Esophagus (tissue), 2 donors: ENCODE data around the gene PNKD. TPM values are rescaled to one million over a fixed set of nuclear protein-coding genes. Genes with fewer than 3 reads are reported as not detected.
A peak's percentile ranks its signal among the peaks of the same experiment; 100 is the strongest.

ENCODE experiments used
- H3K27ac ChIP-seq, 2 donors: one replicate each; pipeline ENCODE4 v1.5.1; 2013; ENCODE audit warnings: low read depth in 2 of 2, mild to moderate bottlenecking in 2 of 2, inconsistent platforms in 1 of 2, low read length in 1 of 2, moderate library complexity in 1 of 2
- H3K27me3 ChIP-seq, 2 donors: one replicate each; pipeline ENCODE4 v1.6.1; 2013; ENCODE audit warnings: low read length in 2 of 2, control low read depth in 1 of 2, mild to moderate bottlenecking in 1 of 2; ENCODE audit not compliant: insufficient read depth in 2 of 2, control insufficient read depth in 1 of 2
- H3K36me3 ChIP-seq, 2 donors: one replicate each; pipeline ENCODE4 v1.6.1; 2013; ENCODE audit warnings: low read length in 1 of 2; ENCODE audit not compliant: control insufficient read depth in 2 of 2, insufficient read depth in 2 of 2
- H3K4me1 ChIP-seq, 2 donors: one replicate each; pipeline ENCODE4 v1.6.1; 2013; ENCODE audit warnings: low read length in 1 of 2; ENCODE audit not compliant: control insufficient read depth in 2 of 2, insufficient read depth in 2 of 2
- H3K4me3 ChIP-seq, 2 donors: one replicate each; pipeline ENCODE4 v1.5.1; 2013; ENCODE audit warnings: low read length in 2 of 2, mild to moderate bottlenecking in 2 of 2, low read depth in 1 of 2, moderate library complexity in 1 of 2
- H3K9me3 ChIP-seq, 2 donors: one replicate each; pipeline ENCODE4 v1.6.1; 2013; ENCODE audit warnings: mild to moderate bottlenecking in 2 of 2, low read depth in 1 of 2, low read length in 1 of 2, moderate library complexity in 1 of 2; ENCODE audit not compliant: control insufficient read depth in 2 of 2, insufficient read depth in 1 of 2
- WGBS, 2 donors: extraction: QIAGEN DNeasy Blood & Tissue Kit; methylation state at CpG; one replicate each; pipeline ENCODE4 v1.1.7; 2013; 5-methylcytosine and 5-hydroxymethylcytosine counted together
- polyA plus RNA-seq, 2 donors: library from polyadenylated mRNA; stranded (reverse); fragments of 200-250 nt; gene quantifications; one replicate each; pipeline ENCODE4 v1.2.3, GENCODE V29; 2013
- donor health status: healthy with polysubstance abuse.
- donor health status: Bipolar disorder and iron deficiency.

PNKD gene
- polyA plus RNA-seq, 2 donors = 50.1 to 54.9 TPM

- Histone ChIP-seq H3K4me1 (no peaks in the 10 kb centered on the region), H3K27ac (no peak overlapping the region)
- WGBS, 2 donors = 12 to 29% methylated on average over 2 of the region's 2 CpGs
Measured at GRCh38 chr2:218375212-218375611, 104.9 kb downstream of the PNKD start.

GRCh38 chr2:218378053-218378452, 107.7 kb downstream of the PNKD start:
- Histone ChIP-seq H3K4me3 (no peak overlapping the region), H3K36me3 (no peaks in the 10 kb centered on the region), H3K27me3 (no peaks in the 10 kb centered on the region), H3K9me3 (no peaks in the 10 kb centered on the region), H3K27ac (no peak overlapping the region), H3K4me1 (peaks cover 0 to 4% of the 10 kb centered on the region in 2 donors)
- 85 to 88% methylated on average over 5 of the region's 5 CpGs for WGBS, 2 donors

More at GRCh38 chr2:218375212-218375611, 104.9 kb downstream of the PNKD start:
- H3K4me3 ChIP-seq = no peak overlapping the region
- no peaks in the 10 kb centered on the region for H3K9me3 ChIP-seq
- H3K36me3 ChIP-seq = no peaks in the 10 kb centered on the region
- H3K27me3 ChIP-seq = no peaks in the 10 kb centered on the region

GRCh38 chr2:218381916-218382366, 111.6 kb downstream of the PNKD start, which contains the start of gene SLC11A1:
SLC11A1 (plus strand) TSS chr2:218382273; CDS start chr2:218382369, 96 bp downstream.
- no peak within 1 kb of the TSS for H3K4me3 ChIP-seq
- H3K4me1 ChIP-seq = peaks cover 4 to 6% of the 10 kb centered on the region in 2 donors
- H3K27me3 ChIP-seq = no peaks in the 10 kb centered on the region
- H3K27ac ChIP-seq = peak within 1 kb of the TSS in 1 of 2 donors; percentile 6
- WGBS, 2 donors = 55 to 68% methylated on average over 13 of the region's 13 CpGs
- H3K36me3 ChIP-seq = no peaks in the 10 kb centered on the region
- no peaks in the 10 kb centered on the region for H3K9me3 ChIP-seq

- Histone ChIP-seq H3K27ac (no peak overlapping the region), H3K27me3 (no peaks in the 10 kb centered on the region), H3K4me3 (no peak overlapping the region), H3K36me3 (no peaks in the 10 kb centered on the region), H3K9me3 (no peaks in the 10 kb centered on the region), H3K4me1 (peaks cover 4 to 10% of the 10 kb centered on the region in 2 donors)
- 92 to 93% methylated on average over 6 of the region's 6 CpGs for WGBS, 2 donors
Measured at GRCh38 chr2:218382785-218383184, 112.5 kb downstream of the PNKD start.

- H3K27ac ChIP-seq = peak overlapping the region; percentile 50 to 52
- H3K27me3 ChIP-seq = no peaks in the 10 kb centered on the region
- H3K36me3 ChIP-seq = no peaks in the 10 kb centered on the region
- H3K4me1 ChIP-seq = peaks cover 4 to 10% of the 10 kb centered on the region in 2 donors
- no peak overlapping the region for H3K4me3 ChIP-seq
- whole genome bisulfite sequencing, 2 donors = 66 to 70% methylated on average over 10 of the region's 10 CpGs
- H3K9me3 ChIP-seq = no peaks in the 10 kb centered on the region
Measured at GRCh38 chr2:218383892-218384519, 113.7 kb downstream of the PNKD start.

- Histone ChIP-seq H3K4me3 (no peak overlapping the region), H3K27me3 (no peaks in the 10 kb centered on the region), H3K4me1 (peaks cover 4 to 10% of the 10 kb centered on the region in 2 donors), H3K27ac (no peak overlapping the region), H3K36me3 (no peaks in the 10 kb centered on the region), H3K9me3 (no peaks in the 10 kb centered on the region)
- WGBS, 2 donors = 72 to 75% methylated on average over 9 of the region's 9 CpGs
Measured at GRCh38 chr2:218384975-218385374, 114.7 kb downstream of the PNKD start.

GRCh38 chr2:218386505-218387368, 116.4 kb downstream of the PNKD start:
- WGBS, 2 donors = 76 to 77% methylated on average over 23 of the region's 23 CpGs
- Histone ChIP-seq H3K27ac (peak overlapping the region in 1 of 2 donors; percentile 24), H3K9me3 (no peaks in the 10 kb centered on the region), H3K4me3 (no peak overlapping the region), H3K4me1 (peaks cover 3 to 10% of the 10 kb centered on the region in 2 donors), H3K27me3 (no peaks in the 10 kb centered on the region), H3K36me3 (no peaks in the 10 kb centered on the region)

GRCh38 chr2:218387369-218388194, 117.3 kb downstream of the PNKD start:
- H3K27me3 ChIP-seq = no peaks in the 10 kb centered on the region
- H3K9me3 ChIP-seq = no peaks in the 10 kb centered on the region
- peaks cover 0 to 10% of the 10 kb centered on the region in 2 donors for H3K4me1 ChIP-seq
- H3K27ac ChIP-seq = peak overlapping the region; percentile 11 to 24
- H3K36me3 ChIP-seq = no peaks in the 10 kb centered on the region
- peak overlapping the region; percentile 2 to 21 for H3K4me3 ChIP-seq
- 22 to 26% methylated on average over 33 to 38 of the region's 38 CpGs for WGBS, 2 donors
